RWPE1 (cell line): ENCODE results near the gene COX6A2.

Source experiments
- CTCF ChIA-PET: fragments of 350-600 bp; sonication (Branson Sonifier 250); formaldehyde crosslinking; extraction: SDS; loops from one replicate; lab custom pipeline; 2021; lab: Yijun Ruan, JAX
- POLR2A ChIA-PET: fragments of 400-600 bp; formaldehyde crosslinking; extraction: SDS; loops from one replicate; lab custom pipeline; 2020; ENCODE audit warnings: antibody characterized with exemption; ENCODE audit not compliant: low non-redundant PET; lab: Yijun Ruan, JAX
- DNase-seq: peaks from one replicate; pipeline ENCODE4 v3.0.0; 2012; ENCODE audit warnings: low spot score
- H3K27ac ChIP-seq: fragments of 450-650 bp; 2 replicates; pipeline ENCODE4 v1.5.1; 2017
- CTCF ChIP-seq: fragments of 450-650 bp; conservative IDR thresholded peaks from 2 replicates; pipeline ENCODE4 v1.5.1; 2017; ENCODE audit warnings: low read depth, mild to moderate bottlenecking

The COX6A2 gene

GRCh38 chr16:31428279-31428597 lies at the start of gene COX6A2:
COX6A2 (minus strand) TSS chr16:31428360; CDS start chr16:31428325, 35 bp downstream.
- no peak within 1 kb of the TSS for H3K27ac ChIP-seq
- DNase-seq: no peak
- ChIA-PET CTCF (interaction anchor here (0.6 to 1.1 kb wide), 4 partner anchors 14 to 450 kb away, joined by 3 to 5 read pairs (median 4); partner anchors contain the start of gene ZNF843), POLR2A (interaction anchor here (1.0 kb wide), 1 partner anchor 30 kb away, joined by 4 read pairs; no protein-coding TSS in a partner anchor)
- TF ChIP-seq CTCF: no peak

GRCh38 chr16:31477220-31478216 lies 49.4 kb upstream of the COX6A2 start:
- no peak for DNase-seq
- POLR2A ChIA-PET: interaction anchor here (0.5 kb wide), 1 partner anchor 48 kb away, joined by 3 read pairs; no protein-coding TSS in a partner anchor

GRCh38 chr16:31476303-31477219 lies 48.4 kb upstream of the COX6A2 start:
- no peak for TF ChIP-seq CTCF
- ChIA-PET POLR2A (no interaction called here), CTCF (no interaction called here)
- DNase-seq: no peak
- no peak overlapping the region for H3K27ac ChIP-seq

More at GRCh38 chr16:31477220-31478216, 49.4 kb upstream of the COX6A2 start:
- peak overlapping the region; percentile 22 for H3K27ac ChIP-seq
- TF ChIP-seq CTCF: no peak
- CTCF ChIA-PET: no interaction called here

- no peak for TF ChIP-seq CTCF
- POLR2A ChIA-PET: no interaction called here
- DNase-seq: no peak
- CTCF ChIA-PET: interaction anchor here (0.7 kb wide), 1 partner anchor 15 kb away, joined by 4 read pairs; no protein-coding TSS in a partner anchor
- H3K27ac ChIP-seq: no peak overlapping the region
Observed at GRCh38 chr16:31475946-31476302, 47.8 kb upstream of the COX6A2 start.

- ChIA-PET CTCF (interaction anchor here (0.7 kb wide), 1 partner anchor 14 kb away, joined by 4 read pairs; no protein-coding TSS in a partner anchor), POLR2A (no interaction called here)
- TF ChIP-seq CTCF: no peak
- no peak for DNase-seq
- H3K27ac ChIP-seq: peak overlapping the region; percentile 97
Observed at GRCh38 chr16:31474773-31475738, 46.9 kb upstream of the COX6A2 start.
